CD4-positive, alpha-beta T cell treated with Interleukin-4 for 4 hours (primary cell): ENCODE measurements around the gene NAGK.
"Not testable (repeated sequence)": the region's sequence is repeated elsewhere in the genome, so short reads cannot be mapped to it uniquely, and the experiment has no call there.

Source experiments
- DNase-seq: peaks from one replicate; pipeline ENCODE4 v3.0.0-alpha.2; 2020

Gene NAGK

DNA sequence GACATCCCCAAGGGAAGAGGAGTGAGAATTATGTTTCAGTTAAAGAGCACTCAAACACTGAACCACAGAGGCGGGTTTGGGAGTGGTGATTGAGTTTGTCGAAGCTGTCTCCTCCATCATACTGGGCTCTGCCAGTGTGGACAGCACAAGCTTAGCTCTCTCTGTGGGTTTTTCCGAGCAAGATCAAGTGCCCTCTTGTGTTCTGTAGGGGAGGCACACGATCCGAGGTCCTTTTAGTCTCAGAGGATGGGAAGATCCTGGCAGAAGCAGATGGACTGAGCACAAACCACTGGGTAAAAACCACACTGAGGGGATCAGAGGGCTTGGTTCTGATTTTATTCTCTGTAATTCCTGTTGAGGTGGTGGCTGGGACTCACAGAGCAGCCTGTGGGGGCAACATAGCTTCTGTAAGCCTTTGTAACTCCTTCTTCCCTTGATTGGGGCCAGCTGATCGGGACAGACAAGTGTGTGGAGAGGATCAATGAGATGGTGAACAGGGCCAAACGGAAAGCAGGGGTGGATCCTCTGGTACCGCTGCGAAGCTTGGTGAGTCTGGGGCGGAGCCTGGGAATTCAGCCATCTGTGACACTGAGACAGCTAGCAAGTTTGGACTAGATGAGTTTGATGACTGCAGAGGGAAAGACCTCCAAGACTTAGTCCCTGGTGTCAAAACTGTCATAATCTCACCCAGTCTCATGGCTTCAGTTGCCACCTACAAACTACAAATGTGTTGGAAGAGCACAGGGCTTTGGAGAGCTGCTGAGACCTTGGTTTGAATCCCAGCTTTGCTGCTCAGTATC, 2.0 kb downstream of the NAGK start:
- no peak for DNase-seq

DNA sequence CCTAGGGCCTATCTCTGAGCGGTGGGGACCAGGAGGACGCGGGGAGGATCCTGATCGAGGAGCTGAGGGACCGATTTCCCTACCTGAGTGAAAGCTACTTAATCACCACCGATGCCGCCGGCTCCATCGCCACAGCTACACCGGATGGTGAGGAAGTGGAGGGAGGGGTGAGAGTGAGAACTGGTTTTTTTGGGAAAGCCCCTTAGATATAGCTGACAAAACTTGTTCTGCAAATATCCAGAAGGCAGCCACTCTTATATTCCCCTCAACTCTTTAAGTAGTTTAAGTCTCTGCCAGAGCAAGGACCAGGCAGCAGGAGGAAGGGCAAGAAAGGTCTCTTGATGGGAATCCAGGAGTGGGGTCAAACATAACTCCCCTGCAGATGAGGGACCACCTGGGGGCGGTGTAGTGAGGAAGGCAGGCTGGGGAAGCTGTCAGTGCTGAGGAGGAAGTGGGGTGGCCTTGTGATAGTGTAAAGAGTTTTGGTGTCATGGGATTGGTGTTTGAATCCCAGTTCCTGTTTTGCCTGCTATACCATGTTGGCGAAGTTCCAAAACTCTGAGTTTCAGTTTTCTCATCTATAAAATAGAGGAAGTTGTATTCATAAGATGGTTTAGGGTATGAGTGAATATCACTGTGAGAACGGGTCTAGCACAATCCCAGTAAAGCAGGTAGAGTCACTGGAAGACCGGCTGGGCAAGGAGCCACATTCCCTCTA, 3.4 kb downstream of the NAGK start:
- DNase-seq: peak; percentile 71

DNA sequence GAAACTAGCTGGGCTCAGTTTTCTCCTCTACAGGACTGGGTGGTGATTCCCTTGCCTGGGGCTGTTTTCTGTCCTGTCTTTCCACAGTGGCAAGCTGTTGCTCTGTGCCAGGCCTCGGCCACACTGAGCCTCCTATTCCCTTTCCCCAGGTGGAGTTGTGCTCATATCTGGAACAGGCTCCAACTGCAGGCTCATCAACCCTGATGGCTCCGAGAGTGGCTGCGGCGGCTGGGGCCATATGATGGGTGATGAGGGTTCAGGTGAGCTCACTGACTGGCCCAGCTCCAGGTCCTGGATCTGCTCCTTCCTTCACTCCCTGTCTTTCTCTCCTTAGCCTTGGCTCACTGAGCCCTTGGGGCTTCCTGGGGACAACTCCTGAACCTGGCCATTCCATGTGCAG, 4.0 kb downstream of the NAGK start:
- no peak for DNase-seq

DNA sequence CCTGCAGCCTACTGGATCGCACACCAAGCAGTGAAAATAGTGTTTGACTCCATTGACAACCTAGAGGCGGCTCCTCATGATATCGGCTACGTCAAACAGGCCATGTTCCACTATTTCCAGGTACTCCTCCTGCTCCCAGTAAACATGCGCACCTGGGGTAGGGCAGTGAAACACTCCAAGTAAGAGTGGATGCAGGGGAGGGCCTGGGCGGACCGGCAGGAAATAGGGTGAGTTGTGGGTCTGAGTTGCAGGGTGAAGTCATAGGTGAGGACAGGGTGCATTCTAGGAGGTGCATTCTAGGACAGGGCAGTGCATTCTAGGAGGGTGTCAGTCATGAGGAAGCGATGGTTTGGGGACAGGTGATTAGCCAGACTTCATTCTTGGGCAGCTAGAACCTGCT, 5.0 kb downstream of the NAGK start:
- DNase-seq: no peak

DNA sequence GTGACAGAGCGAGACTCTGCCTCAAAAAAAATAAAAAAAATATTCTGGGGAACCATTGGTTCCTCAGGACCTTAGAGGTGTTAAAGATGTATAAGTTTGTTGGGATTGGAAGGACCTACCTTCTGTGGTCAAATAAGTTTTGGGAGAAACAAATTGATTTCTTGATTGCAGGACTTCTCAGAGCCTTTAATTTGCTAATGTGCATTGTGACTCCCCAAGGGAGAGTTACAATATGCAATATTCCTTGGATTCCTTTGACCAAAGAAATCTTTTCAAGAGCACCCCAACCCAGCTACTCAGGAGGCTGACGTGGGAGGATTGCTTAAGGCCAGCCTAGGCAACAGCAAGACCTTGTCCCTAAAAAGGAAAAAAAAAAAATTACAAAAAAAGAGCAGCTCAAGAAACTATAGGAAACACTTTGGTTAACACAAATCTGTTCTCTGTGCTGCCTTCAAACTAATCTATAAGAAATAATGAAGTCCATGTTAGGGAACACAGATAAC, 6.5 kb downstream of the NAGK start:
- DNase-seq: no peak

DNA sequence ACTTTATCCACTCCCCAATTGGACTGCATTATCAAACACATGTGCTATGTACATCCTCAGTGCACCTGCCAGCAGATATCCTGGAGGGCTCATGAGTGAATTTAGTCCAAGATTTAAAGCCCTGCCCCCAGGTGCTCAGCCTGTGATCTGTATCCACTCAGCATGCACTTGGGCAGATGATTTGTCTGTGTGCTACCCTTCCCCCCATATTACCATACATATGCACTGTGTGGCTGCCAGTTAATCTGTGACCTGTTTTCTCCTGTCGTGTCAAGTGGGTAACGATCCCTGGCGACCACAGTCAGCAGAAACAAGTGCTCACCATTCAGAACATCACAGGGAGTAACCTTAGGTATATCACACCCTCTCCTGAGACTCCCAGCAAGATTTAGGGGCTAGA, 10.2 kb downstream of the NAGK start:
- DNase-seq: no peak

DNA sequence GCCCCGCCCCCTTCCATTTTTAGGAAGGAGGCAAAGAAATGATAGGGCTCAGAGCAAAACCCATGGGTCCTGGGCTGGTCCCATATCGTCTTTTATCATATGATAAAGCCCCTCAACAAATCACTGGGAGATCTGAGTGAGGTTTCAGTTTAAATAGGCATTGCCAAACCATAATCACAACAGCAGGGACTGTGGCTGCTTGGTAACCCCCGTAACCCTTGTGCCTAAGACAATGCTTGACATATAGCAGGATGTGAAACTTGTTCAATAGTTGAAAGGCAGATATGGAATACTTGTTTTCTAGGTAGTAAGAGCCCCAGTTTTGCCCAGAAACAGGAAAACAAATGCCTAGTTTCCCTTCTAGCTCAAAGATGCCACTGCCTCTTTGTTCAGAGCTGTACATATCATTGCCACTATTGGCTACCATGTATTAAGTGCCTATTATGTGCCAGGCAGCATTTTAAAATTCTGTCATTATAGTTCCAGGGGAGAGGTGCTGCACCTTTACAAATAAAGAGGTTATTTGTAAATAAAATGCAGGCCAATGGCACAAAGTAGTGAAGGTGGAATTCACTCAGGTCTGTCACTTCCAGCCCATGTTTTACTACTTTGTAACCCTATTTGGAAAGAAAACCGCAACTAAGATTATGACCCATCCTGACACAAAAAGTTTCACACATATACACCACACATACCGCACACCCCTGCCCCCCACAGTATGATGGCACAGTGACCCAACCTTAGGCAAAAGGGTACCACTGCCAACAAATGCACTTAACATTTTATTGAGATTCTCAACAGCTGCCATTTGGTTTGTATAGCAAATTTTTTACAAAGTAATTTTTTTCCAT, 14.2 kb downstream of the NAGK start:
- DNase-seq: peak; percentile 23

DNA sequence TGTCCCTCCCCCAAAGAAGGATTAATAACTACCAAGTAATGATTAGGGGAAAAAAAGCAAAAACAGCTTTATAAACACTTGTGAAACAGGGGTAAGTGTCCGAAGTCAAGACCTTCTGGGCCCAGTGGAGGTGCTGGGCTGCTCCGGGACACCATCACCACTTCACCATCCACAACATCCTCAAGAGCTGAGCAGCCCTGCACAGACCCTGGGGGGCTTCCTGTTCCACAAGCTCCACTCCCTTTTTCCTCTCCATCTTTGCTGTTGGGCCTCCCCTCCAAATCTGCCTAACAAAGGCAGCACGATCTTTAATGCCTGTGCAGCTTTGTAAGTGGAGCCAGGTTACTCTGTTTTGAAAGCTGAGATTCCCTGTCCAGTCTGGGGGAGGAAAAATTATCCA, 14.8 kb downstream of the NAGK start:
- DNase-seq: not testable (repeated sequence)

DNA sequence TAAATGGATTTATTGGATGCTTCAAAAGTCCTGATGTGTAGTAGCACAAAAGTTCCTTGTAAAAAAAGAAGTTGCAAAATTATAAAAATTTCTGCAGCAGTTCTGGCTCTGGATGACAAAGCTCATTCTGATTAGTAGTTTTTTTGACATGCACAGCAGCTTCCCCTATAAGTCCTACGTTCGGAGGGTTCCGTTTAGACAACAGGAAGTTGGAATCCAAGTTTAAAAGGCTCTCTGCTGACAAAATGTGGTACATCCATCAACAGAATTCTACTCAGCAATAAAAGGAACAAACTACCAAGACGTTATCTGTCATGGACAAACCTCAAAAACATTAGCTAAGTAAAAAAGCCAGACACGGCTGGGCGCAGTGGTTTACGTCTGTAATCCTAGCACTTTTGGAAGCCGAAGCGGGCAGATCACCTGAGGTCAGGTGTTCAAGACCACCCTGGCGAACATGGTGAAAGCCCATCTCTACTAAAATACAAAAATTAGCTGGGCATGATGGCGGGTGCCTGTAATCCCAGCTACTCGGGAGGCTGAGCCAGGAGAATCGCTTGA, 15.4 kb downstream of the NAGK start:
- not testable (repeated sequence) for DNase-seq

DNA sequence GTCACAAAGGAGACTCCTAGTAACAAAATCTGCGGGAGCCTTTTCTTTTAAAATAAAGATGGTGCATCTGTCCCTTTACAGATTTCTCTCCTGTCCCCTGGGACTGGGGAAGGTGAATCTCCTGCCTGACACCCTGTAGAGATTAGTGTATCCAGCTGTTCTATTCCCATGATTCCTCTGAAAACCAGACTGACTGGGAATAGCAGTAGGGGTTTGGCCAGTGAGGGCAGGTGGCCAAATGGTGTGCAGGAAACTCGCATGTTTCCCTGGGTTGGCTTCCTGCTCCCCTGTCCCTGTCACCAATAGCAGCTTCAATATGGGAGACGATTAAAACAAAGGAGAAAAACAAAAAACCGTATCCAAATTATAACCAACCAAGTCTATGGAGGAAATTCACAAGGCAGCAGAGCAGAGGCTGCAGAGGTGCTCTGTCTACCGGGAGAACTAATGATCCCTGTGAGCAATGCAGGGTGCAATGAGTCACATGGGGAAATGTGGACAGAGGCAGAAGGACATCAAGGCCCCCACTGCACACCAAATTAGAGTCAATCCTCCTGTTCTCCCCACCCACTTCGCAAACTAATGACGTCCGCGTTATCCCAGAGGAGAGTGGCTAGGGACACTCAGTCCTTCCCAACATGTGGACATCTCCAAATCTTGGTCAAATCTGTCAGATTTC, 17.0 kb downstream of the NAGK start:
- not testable (repeated sequence) for DNase-seq

DNA sequence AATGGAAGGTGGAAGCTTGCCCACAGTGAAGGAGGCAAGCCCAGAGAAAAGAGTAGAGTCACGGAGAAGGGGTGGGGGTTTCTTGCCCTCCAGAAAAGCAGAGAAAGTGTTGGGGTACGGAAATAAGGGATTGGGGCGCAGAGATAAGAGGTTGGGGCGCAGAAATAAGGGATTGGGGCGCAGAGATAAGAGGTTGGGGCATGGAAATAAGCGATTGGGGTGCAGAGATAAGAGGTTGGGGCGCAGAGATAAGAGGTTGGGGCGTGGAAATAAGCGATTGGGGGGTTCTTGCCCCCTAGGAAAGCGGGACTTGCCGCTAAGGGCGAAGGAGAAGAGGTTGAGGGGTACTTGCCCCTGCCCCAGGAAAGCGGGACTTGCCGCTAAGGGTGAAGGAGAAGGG, 21.0 kb downstream of the NAGK start:
- DNase-seq: not testable (repeated sequence)

DNA sequence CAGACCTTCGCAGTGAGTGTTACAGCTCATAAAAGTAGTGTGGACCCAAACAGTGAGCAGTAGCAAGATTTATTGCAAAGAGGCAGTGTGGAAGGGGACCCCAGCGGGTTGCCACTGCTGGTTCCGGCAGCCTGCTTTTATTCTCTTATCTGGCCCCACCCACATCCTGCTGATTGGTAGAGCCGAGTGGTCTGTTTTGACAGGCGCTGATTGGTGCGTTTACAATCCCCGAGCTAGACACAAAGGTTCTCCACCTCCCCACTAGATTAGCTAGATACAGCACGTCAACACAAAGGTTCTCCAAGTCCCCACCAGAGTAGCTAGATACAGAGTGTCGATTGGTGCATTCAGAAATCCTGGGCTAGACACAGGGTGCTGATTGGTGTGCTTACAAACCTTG, 23.4 kb downstream of the NAGK start:
- not testable (repeated sequence) for DNase-seq

DNA sequence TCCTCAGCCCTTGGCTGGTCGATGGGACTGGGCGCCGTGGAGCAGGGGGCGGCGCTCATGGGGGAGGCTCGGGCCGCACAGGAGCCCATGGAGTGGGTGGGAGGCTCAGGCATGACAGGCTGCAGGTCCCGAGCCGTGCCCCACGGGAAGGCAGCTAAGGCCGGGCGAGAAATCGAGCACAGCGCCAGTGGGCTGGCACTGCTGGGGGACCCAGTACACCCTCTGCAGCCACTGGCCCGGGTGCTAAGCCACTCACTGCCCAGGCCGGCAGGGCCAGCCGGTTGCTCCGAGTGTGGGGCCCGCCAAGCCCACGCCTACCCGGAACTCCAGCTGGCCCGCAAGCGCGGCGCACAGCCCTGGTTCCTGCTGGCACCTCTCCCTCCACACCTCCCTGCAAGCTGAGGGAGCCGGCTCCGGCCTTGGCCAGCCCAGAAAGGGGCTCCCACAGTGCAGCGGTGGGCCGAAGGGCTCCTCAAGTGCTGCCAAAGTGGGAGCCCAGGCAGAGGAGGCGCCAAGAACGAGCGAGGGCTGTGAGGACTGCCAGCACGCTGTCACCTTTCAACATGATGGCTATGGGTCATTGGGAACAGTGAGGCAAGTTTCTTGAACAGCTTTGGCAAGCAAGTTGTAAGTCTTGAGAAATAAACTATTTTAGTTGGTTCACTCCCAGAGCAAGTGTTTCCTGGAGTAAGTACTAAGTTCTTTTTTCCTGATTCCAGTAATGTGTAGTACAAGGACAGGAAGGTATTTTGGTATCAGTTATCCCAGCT, 24.2 kb downstream of the NAGK start:
- not testable (repeated sequence) for DNase-seq

DNA sequence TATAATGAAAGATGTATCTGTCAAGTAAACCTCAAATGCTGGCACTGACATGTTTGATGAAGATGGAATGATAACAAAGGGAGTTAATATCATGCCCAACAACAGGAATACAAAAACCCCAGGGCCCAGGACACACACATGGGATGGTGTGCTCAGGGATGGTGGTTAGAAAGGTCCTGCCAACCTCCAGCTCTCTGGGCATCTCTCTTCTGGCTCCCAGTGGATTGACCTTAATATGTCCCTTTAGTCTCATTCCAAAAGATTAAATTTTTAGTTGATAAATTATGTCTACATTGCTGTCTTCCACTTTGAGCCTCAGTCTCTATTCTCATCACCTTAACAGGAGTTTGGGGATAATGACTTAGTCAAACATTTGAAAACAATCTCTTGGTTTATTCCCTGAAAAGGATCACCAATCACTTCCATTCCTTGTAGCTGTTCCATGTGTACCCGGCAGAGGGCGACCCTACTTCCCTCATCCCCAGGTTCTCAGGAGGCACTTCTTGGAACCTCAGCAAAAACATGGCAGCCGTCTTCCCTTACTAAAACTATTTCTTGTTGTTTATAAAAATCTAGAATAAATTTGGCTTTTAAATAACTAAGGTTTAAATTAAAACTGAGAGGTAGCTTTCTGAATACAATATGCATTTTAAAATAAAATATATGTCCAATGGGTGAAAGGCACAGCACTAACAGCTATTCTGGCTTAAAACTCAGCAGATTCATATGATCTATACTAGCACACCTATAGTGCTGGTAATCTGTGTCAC, 31.9 kb downstream of the NAGK start:
- peak; percentile 55 for DNase-seq

DNA sequence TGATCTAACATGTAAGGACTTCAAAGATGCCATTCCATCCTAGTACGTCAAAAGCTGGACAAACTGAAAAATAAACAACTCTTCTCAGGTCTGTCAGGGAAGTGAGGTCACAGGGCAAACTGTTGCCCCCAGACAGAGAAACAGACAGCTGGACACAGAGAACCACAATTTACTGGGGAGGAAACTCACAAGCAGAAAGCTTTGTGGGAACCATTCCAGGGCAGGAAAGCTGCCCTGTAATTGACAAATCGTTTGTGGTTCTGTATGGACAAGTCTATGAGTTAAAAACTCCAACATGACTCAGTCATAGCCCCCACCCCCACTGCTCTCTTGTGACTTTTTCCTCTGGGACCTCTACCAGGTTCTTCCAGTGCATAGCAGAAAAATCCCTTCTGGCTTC, 33.2 kb downstream of the NAGK start:
- DNase-seq: no peak

DNA sequence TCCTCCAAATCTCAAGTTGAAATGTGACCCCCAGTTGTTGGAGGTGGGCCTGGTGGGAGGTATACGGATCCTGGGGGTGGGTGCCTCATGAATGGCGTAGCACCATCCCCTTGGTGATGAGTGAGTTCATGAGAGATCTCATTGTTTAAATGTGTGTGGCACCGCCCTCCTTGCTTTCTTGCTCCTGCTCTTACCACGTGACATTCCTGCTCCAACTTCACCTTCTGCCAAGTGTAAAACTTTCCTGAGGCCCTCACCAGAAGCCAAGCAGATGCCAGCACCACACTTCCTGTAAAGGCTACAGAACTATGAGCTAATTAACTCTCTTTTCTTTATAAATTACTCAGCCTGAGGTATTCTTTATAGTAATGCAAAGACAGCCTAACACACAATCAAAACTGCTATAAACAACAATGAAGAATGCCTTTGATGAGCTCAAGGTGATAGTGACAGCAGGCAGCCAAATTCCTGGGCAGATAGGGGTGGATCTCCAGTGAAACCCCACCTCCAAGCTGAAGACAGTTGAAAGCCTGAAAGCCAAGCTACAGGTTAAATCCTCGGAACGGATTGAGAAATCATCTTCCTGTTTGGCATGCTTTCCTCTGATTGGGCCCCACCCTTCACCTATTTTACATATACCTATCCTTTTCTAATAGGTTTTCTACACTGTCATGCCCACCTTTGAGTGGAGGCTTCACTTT, 34.7 kb downstream of the NAGK start:
- DNase-seq: no peak

DNA sequence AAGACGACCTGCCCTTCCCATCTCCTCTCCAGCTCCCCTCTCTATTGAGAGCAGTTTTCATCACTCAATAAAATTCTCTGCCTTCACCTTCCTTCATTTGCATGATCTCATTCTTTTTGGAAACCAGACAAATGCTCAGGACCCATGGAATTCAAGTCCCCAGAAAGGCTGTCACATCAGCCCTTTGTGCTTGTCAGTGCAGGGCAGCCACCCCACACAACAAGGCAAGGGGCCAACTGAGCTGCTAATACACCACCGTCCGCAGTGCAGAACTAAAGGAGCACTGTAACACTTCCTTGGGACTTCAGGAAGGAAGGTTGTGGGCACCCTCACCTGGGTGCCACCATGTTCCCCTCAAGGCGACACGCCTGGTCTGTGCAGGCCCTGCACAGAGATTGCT, 35.4 kb downstream of the NAGK start:
- no peak for DNase-seq

DNA sequence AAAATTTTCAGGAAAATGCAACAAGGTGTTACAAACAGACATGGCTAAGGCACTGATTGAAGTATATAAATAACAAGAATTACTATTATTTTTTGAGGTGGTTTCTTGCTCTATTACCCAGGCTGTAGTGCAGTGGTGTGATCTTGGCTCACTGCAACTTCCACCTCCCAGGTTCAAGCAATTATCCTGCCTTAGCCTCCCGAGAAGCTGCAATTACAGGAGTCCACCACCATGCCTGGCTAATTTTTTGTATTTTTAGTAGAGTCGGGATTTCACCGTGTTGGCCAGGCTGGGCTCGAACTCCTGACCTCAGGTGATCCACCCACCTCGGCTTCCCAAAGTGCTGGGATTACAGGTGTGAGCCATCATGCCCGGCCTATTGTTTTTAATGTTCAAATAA, 38.0 kb downstream of the NAGK start:
- DNase-seq: not testable (repeated sequence)

DNA sequence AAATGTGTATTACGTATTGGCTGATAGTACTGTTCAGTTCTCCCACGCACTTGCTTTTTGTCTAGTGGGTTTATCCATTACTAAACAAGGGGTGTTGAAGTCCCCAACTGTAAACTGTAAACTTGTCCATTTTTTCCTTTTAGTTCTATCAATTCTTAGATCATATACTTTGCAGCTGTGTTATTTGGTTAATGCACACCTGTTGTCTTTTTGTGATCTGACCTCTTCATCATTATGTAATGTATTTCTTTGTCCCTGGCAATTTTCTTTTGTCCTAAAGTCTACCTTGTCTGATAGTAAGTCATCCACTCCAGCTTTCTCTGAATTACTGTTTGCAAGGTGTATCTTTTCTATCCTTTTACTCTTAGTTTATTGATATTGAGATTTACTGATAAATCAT, 39.6 kb downstream of the NAGK start:
- DNase-seq: no peak

DNA sequence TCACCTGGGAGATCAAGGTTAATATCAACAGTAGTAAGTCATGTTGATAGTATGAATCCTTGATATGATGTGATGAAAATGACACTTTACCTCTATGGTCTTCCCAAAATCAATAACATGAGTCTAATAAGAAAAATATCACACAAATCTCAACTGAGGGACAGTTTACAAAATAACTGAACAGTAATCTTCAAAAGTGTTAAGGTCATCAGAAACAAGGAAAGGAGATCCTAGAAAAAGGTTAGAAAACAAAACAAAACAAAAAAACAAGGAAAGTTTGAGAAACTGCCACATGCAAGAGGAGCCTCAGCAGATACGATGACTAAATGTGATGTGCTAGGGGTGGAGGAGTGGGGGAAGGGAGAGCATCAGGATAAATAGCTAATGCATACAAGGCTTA, 45.4 kb downstream of the NAGK start:
- no peak for DNase-seq
